ENCODE results near the gene RAB11FIP3. TPM values are rescaled to one million over a fixed set of nuclear protein-coding genes. Genes with fewer than 3 reads are reported as not detected.
"Not testable (repeated sequence)": the region's sequence is repeated elsewhere in the genome, so short reads cannot be mapped to it uniquely, and the experiment has no call there.

RAB11FIP3 gene
- total and polyA plus RNA-seq, 9 donors = 18.0 to 58.1 (median 38.1) TPM

DNA sequence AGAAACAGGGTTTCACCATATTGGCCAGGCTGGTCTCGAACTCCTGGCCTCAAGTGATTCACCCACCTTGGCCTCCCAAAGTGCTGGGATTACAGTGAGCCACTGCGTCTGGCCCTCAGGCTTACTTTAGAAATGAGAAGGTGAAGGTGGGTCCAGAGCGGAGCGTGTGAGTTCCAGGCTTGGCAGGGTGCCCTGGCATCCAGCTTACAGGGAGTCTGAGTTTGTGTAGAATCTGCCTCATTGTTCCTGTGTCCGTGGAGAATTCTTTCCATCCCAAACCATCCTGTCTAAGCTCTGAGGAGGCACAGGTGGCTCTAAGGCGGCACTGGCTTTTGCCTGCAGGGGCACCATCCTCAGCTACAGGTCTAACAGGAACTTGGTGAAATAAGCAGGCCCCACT is 50.6 kb downstream of the RAB11FIP3 start:
- no peaks in the 10 kb centered on the region for H3K36me3 ChIP-seq

DNA sequence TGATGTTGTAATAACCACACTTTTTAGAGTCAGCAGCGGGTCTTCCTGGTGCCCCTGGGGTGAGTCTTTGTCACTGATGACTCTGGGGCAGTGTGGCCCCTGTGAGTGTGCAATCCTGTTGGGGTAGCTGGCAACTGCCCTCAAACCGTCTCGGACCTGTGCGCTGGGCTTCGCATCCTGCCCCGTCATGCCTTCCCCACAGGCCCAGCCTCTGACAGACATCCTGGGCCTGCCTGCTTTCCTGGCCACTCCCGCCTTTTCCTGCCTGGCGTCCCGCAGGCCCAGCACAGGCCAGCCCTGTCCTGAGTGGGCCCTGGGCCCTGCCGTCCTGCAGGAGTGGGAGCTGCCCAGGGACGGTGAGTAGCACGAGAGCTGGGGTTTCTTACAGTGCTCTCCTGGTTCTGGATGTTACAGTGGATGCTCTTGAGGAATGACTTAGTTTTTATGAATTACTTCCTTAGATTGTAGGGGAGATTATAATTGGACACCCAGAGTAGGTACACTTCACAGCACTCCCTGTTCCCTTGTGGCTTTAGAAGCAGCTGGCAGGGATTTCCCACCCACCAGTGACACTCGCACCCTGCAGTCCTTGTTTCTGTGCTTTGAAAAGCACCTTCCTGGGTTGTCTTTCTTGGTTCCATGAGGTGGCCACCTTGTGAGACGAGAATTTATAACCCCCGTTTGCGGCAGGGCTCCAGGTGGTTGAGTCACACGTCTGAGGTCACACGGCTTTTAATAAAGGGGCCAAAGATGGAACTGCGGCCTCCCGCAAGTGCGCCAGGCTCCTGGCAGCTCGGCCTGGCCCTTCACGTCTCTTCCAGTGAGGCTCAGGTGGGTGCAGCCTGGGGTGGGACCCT is 52.1 kb downstream of the RAB11FIP3 start:
- DNase-seq = no peak
- WGBS, 3 donors = 88 to 91% (median 89%) methylated on average over 23 of the region's 23 CpGs
- Histone ChIP-seq H3K36me3 (no peaks in the 10 kb centered on the region), H3K4me1 (ENCODE audit: insufficient read depth) (no peaks in the 10 kb centered on the region), H3K27ac (no peak overlapping the region), H3K4me3 (no peak overlapping the region), H3K27me3 (no peaks in the 10 kb centered on the region), H3K9me3 (no peaks in the 10 kb centered on the region)
- TF ChIP-seq EP300 (IDR thresholded peaks at IDR 0.05) (no peak), POLR2A (IDR thresholded peaks at IDR 0.05) (no peak)
- TF ChIP-seq, protein P1, sequence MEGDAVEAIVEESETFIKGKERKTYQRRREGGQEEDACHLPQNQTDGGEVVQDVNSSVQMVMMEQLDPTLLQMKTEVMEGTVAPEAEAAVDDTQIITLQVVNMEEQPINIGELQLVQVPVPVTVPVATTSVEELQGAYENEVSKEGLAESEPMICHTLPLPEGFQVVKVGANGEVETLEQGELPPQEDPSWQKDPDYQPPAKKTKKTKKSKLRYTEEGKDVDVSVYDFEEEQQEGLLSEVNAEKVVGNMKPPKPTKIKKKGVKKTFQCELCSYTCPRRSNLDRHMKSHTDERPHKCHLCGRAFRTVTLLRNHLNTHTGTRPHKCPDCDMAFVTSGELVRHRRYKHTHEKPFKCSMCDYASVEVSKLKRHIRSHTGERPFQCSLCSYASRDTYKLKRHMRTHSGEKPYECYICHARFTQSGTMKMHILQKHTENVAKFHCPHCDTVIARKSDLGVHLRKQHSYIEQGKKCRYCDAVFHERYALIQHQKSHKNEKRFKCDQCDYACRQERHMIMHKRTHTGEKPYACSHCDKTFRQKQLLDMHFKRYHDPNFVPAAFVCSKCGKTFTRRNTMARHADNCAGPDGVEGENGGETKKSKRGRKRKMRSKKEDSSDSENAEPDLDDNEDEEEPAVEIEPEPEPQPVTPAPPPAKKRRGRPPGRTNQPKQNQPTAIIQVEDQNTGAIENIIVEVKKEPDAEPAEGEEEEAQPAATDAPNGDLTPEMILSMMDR (IDR thresholded peaks at IDR 0.05) = no peak
- intact Hi-C loops (cut with DNase I) = no loop called here

More for the DNA sequence above, 50.6 kb downstream of the RAB11FIP3 start:
- intact Hi-C loops (cut with DNase I) = no loop called here
- Histone ChIP-seq H3K9me3 (no peaks in the 10 kb centered on the region), H3K4me1 (ENCODE audit: insufficient read depth) (no peaks in the 10 kb centered on the region), H3K27me3 (no peaks in the 10 kb centered on the region), H3K27ac (no peak overlapping the region), H3K4me3 (no peak overlapping the region)
- DNase-seq = peak in 1 of 5 donors; percentile 60
- TF ChIP-seq, protein P1 (IDR thresholded peaks at IDR 0.05) = no peak
- TF ChIP-seq POLR2A (IDR thresholded peaks at IDR 0.05) (no peak), EP300 (IDR thresholded peaks at IDR 0.05) (no peak)
- 66 to 72% (median 69%) methylated on average over 6 of the region's 6 CpGs for WGBS, 3 donors

DNA sequence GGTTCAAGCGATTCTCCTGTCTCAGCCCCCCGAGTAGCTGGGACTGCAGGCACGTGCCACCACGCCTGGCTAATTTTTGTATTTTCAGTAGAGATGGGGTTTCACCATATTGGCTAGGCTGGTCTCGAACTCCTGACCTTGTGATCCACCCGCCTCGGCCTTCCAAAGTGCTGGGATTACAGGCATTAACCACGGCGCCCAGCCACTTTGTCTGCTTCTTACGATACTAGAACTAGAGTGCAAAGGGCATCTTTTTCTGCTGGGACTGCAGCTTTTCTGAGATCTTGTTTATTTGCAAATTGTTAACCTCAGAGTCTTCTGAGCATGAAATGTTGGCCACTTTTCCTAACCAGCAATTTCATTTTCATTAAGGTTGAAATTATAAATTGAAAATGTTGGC is 52.8 kb downstream of the RAB11FIP3 start:
- intact Hi-C loops (cut with DNase I); H3K27ac ChIP-seq; H3K36me3 ChIP-seq: not testable (repeated sequence)

DNA sequence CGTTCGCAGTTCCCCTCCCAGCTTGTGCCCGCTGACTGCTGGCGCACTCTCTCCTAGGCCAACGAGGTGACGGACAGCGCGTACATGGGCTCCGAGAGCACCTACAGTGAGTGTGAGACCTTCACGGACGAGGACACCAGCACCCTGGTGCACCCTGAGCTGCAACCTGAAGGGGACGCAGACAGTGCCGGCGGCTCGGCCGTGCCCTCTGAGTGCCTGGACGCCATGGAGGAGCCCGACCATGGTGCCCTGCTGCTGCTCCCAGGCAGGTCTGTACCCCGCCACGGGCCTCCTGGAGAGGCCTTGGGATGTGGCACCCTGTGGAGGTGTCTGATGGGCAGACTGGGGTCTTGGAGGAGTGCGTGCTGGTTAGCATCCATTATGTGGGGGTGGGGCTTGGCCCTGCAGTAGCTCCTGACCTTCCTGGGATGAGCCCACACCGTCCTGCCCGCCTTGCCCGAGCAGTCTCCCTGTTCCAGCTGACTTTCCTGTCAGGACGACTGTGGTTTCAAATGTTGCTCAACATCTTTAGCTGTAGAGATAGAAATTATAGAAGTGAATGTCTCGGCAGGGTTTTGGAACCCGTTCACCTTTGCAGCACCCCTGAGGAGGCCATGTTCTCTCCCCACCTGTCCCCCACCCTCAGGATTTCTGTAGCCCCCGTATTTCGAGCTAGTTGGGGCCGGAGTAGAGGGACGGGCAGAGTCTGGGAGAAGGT is 57.2 kb downstream of the RAB11FIP3 start:
- no peak for DNase-seq
- no peaks in the 10 kb centered on the region for H3K36me3 ChIP-seq
- intact Hi-C loops (cut with DNase I) = no loop called here
- no peaks in the 10 kb centered on the region for H3K4me1 ChIP-seq (ENCODE audit: insufficient read depth)
- no peak overlapping the region for H3K4me3 ChIP-seq
- no peak overlapping the region for H3K27ac ChIP-seq
- 90 to 94% (median 93%) methylated on average over 20 to 31 of the region's 31 CpGs for WGBS, 3 donors
- no peaks in the 10 kb centered on the region for H3K9me3 ChIP-seq
- TF ChIP-seq EP300 (IDR thresholded peaks at IDR 0.05) = no peak
- no peak for TF ChIP-seq POLR2A (IDR thresholded peaks at IDR 0.05)
- TF ChIP-seq, protein P1 (IDR thresholded peaks at IDR 0.05) = no peak
- H3K27me3 ChIP-seq = no peaks in the 10 kb centered on the region

More for the DNA sequence above, 52.8 kb downstream of the RAB11FIP3 start:
- H3K27me3 ChIP-seq; H3K4me3 ChIP-seq; H3K4me1 ChIP-seq (ENCODE audit: insufficient read depth); H3K9me3 ChIP-seq; DNase-seq: not testable (repeated sequence)
- WGBS, 3 donors = 86 to 87% (median 86%) methylated on average over 10 of the region's 10 CpGs

Measured in ovary (tissue), 9 donors.